ENCODE results near the gene NFIC.

NFIC gene

DNA sequence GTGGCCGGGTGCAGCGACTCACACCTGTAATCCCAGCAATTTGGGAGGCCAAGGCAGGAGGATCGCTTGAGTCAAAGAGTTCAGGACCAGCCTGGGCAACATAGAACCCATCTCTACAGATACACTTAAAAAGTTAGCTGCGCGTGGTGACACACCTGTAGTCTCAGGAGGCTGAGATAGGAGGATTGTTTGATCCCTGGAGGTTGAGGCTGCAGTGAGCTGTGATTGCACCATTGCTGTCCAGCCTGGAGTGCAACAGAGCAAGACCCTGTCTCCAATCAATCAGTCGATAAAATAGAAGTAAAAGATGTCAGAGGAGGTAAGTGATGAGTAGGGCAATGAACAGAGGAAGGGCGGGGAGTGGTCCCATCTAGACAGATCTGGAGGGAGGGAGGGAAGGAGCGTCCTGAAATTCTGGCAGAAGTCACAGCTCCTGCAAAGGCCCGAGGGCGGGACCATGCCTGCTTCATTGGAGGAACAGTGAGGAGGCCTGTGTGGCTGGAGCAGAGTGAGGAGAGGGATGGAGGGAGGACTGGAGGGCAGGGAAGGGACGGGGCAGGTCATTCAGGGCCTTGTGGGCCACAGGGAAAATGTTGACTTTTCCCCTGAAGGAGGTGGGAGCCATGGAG is 104.2 kb downstream of the NFIC start:
- DNase-seq (ENCODE audit: low read depth, low spot score): no peak
- Histone ChIP-seq H3K4me3 (ENCODE audit: insufficient read length, low read depth) (no peak overlapping the region), H3K36me3 (ENCODE audit: insufficient read depth, insufficient read length, low read length) (no peaks in the 10 kb centered on the region), H3K9me3 (ENCODE audit: insufficient read depth, low read length) (peaks cover 13% of the 10 kb centered on the region; the same call in 1 of the 2 replicates), H3K9ac (ENCODE audit: insufficient read length, low read depth) (no peak overlapping the region), H3K27me3 (ENCODE audit: insufficient read depth, insufficient read length) (peaks cover 14% of the 10 kb centered on the region), H3K4me1 (ENCODE audit: insufficient read depth, insufficient read length) (peaks cover 10% of the 10 kb centered on the region)
- no peak for TF ChIP-seq YY1 (IDR thresholded peaks at IDR 0.05; ENCODE audit: insufficient read depth, insufficient read length)
- TF ChIP-seq SUZ12 (IDR thresholded peaks at IDR 0.05; ENCODE audit: extremely low read depth, insufficient read depth, insufficient read length): no peak
- TF ChIP-seq ZNF274 (IDR thresholded peaks at IDR 0.05; ENCODE audit: low read depth, low read length): no peak

DNA sequence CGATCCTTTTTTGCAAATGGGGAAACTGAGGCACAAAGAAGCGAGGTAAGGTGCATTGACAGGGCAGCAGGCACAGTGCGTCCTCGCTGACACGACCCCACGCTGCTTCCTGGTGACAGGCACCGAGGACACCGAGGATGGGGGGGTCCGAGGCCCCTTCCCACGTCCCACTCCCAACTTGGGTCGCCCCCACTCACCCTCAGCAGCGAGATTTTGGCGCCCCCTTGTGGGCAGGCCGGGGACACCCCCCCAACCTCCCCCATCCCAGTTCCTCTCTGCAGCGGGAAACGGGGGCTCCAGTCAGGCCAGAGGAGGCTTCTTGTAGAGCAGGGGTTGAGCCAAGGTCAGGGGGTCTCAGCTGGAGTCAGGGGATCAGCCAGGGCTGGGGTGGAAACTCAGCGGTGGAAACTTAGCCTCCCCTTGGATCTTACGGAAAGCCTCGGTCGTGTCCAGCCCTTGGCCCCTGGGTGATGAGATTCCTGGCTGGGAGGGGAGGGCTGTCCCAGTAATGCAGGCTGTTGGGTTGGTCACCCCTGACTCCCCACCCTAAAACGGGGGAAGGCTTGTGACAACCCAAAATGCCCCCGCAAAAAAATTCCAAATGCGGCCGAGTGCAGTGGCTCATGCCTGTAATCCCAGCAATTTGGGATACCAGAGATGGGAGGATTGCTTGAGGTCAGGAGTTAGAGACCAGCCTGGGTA is 105.7 kb downstream of the NFIC start:
- TF ChIP-seq YY1 (IDR thresholded peaks at IDR 0.05; ENCODE audit: insufficient read depth, insufficient read length) (no peak), SUZ12 (IDR thresholded peaks at IDR 0.05; ENCODE audit: extremely low read depth, insufficient read depth, insufficient read length) (no peak), ZNF274 (IDR thresholded peaks at IDR 0.05; ENCODE audit: low read depth, low read length) (no peak)
- peaks cover 24% of the 10 kb centered on the region for H3K27me3 ChIP-seq (ENCODE audit: insufficient read depth, insufficient read length)
- H3K36me3 ChIP-seq (ENCODE audit: insufficient read depth, insufficient read length, low read length): no peaks in the 10 kb centered on the region
- DNase-seq (ENCODE audit: low read depth, low spot score): no peak
- H3K4me3 ChIP-seq (ENCODE audit: insufficient read length, low read depth): no peak overlapping the region
- peaks cover 9% of the 10 kb centered on the region for H3K4me1 ChIP-seq (ENCODE audit: insufficient read depth, insufficient read length)
- H3K9me3 ChIP-seq (ENCODE audit: insufficient read depth, low read length): peaks cover 12% of the 10 kb centered on the region; the same call in 1 of the 2 replicates
- H3K9ac ChIP-seq (ENCODE audit: insufficient read length, low read depth): peak overlapping the region; percentile 63

DNA sequence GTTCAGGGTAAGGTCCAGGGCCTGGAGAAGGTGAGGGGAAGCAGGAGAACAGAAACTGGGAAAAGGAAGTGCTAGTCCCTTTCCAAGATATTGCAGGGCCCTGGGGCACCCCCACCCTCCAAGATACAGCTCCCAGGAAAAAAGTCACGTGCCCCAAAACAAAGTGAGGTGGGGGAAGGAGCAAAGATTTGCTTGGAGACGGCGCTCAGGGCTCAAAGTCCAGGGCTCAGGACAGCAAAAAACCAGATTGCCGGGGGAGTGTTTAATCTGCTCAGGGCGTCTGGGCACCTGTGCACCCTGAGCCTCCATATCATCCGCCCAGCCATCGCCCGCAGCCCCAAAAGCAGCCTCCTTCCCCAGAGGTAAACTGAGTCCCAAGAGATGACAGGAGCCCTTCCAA is 107.6 kb downstream of the NFIC start:
- H3K4me3 ChIP-seq (ENCODE audit: insufficient read length, low read depth): no peak overlapping the region
- H3K36me3 ChIP-seq (ENCODE audit: insufficient read depth, insufficient read length, low read length): no peaks in the 10 kb centered on the region
- peaks cover 9% of the 10 kb centered on the region for H3K4me1 ChIP-seq (ENCODE audit: insufficient read depth, insufficient read length)
- DNase-seq (ENCODE audit: low read depth, low spot score): no peak
- no peak for TF ChIP-seq SUZ12 (IDR thresholded peaks at IDR 0.05; ENCODE audit: extremely low read depth, insufficient read depth, insufficient read length)
- TF ChIP-seq YY1 (IDR thresholded peaks at IDR 0.05; ENCODE audit: insufficient read depth, insufficient read length): no peak
- H3K9me3 ChIP-seq (ENCODE audit: insufficient read depth, low read length): no peaks in the 10 kb centered on the region
- peaks cover 27% of the 10 kb centered on the region for H3K27me3 ChIP-seq (ENCODE audit: insufficient read depth, insufficient read length)
- H3K9ac ChIP-seq (ENCODE audit: insufficient read length, low read depth): no peak overlapping the region

DNA sequence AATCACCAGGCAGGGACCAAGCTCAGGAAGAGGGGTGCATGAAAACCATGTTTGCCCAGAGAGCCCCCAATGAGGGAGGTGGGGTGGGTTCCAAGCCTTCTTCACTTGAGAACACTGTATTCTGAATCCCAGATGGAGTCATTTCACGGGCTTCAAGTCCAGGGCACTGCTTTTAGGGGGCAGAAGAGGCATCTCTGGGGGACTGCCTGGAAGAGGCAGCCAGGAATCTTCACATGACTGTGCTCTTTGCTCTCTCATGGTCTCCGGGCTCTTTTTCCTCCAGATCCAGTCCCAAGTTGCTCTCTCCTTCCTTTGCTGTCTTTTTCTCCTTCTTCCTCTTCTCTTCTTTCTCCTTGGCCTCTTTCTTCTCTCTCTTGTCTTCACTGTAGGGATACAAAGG is 108.2 kb downstream of the NFIC start:
- Histone ChIP-seq H3K4me3 (ENCODE audit: insufficient read length, low read depth) (no peak overlapping the region), H3K27me3 (ENCODE audit: insufficient read depth, insufficient read length) (peaks cover 27% of the 10 kb centered on the region), H3K36me3 (ENCODE audit: insufficient read depth, insufficient read length, low read length) (no peaks in the 10 kb centered on the region), H3K4me1 (ENCODE audit: insufficient read depth, insufficient read length) (peaks cover 9% of the 10 kb centered on the region), H3K9me3 (ENCODE audit: insufficient read depth, low read length) (no peaks in the 10 kb centered on the region), H3K9ac (ENCODE audit: insufficient read length, low read depth) (no peak overlapping the region)
- TF ChIP-seq YY1 (IDR thresholded peaks at IDR 0.05; ENCODE audit: insufficient read depth, insufficient read length): no peak
- TF ChIP-seq SUZ12 (IDR thresholded peaks at IDR 0.05; ENCODE audit: extremely low read depth, insufficient read depth, insufficient read length): no peak
- TF ChIP-seq ZNF274 (IDR thresholded peaks at IDR 0.05; ENCODE audit: low read depth, low read length): no peak
- no peak for DNase-seq (ENCODE audit: low read depth, low spot score)

DNA sequence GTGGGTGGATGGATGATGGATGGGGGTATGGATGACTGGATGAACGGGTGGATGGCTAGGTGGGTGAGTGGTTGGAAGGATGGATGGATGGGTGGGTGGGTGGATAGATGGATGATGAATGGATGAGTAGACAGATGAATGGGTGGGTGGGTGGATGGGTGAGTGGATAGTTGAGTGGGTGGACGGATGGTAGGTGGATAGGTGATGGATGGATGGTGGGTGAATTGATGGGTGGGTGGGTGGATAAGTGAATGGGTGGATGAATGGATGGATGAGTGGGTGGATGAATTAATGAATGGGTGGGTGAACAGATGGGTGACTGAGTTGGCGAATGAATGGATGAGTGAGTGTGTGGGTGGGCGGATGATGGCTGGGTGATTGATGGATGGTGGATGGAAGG is 109.1 kb downstream of the NFIC start:
- TF ChIP-seq SUZ12 (IDR thresholded peaks at IDR 0.05; ENCODE audit: extremely low read depth, insufficient read depth, insufficient read length): no peak
- no peak for TF ChIP-seq YY1 (IDR thresholded peaks at IDR 0.05; ENCODE audit: insufficient read depth, insufficient read length)
- no peak for TF ChIP-seq ZNF274 (IDR thresholded peaks at IDR 0.05; ENCODE audit: low read depth, low read length)
- H3K4me1 ChIP-seq (ENCODE audit: insufficient read depth, insufficient read length): peaks cover 8% of the 10 kb centered on the region
- no peak for DNase-seq (ENCODE audit: low read depth, low spot score)
- no peak overlapping the region for H3K9ac ChIP-seq (ENCODE audit: insufficient read length, low read depth)
- no peaks in the 10 kb centered on the region for H3K9me3 ChIP-seq (ENCODE audit: insufficient read depth, low read length)
- peaks cover 27% of the 10 kb centered on the region for H3K27me3 ChIP-seq (ENCODE audit: insufficient read depth, insufficient read length)
- H3K36me3 ChIP-seq (ENCODE audit: insufficient read depth, insufficient read length, low read length): no peaks in the 10 kb centered on the region
- no peak overlapping the region for H3K4me3 ChIP-seq (ENCODE audit: insufficient read length, low read depth)

DNA sequence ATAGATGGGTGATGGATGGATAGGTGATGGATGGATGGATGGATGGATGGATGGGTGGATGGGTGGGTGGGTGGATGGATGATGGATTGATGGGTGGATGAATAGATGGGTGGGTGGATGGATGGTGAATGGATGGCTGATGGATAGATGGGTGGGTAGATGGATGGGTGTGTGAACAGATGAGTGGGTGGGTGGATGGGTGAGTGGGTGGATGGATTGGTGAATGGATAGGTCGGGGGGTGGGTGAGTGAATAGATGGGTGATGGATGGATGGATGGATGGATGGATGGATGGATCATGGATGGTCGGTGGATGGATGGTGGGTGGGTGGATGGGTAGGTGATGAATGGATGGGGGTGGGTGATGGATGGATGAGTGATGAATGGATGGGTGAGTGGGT is 110.4 kb downstream of the NFIC start:
- H3K9me3 ChIP-seq (ENCODE audit: insufficient read depth, low read length): no peaks in the 10 kb centered on the region
- no peak overlapping the region for H3K9ac ChIP-seq (ENCODE audit: insufficient read length, low read depth)
- H3K4me1 ChIP-seq (ENCODE audit: insufficient read depth, insufficient read length): peaks cover 13% of the 10 kb centered on the region
- peaks cover 27% of the 10 kb centered on the region for H3K27me3 ChIP-seq (ENCODE audit: insufficient read depth, insufficient read length)
- H3K4me3 ChIP-seq (ENCODE audit: insufficient read length, low read depth): no peak overlapping the region
- TF ChIP-seq ZNF274 (IDR thresholded peaks at IDR 0.05; ENCODE audit: low read depth, low read length): no peak
- H3K36me3 ChIP-seq (ENCODE audit: insufficient read depth, insufficient read length, low read length): no peaks in the 10 kb centered on the region
- DNase-seq (ENCODE audit: low read depth, low spot score): no peak

DNA sequence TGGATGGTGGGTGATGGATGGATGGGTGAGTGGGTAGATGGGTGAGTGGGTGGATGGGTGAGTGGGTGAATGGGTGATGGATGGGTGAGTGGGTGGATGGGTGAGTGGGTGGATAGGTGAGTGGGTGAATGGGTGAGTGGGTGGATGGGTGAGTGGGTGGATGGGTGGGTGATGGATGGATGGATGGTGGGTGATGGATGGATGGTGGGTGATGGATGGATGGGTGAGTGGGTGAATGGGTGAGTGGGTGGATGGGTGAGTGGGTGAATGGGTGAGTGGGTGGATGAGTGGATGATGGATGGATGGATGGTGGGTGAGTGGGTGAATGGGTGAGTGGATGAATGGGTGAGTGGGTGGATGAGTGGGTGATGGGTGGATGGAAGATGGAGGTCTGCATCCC is 111.1 kb downstream of the NFIC start:
- DNase-seq (ENCODE audit: low read depth, low spot score): no peak
- Histone ChIP-seq H3K27me3 (ENCODE audit: insufficient read depth, insufficient read length) (peaks cover 27% of the 10 kb centered on the region), H3K9me3 (ENCODE audit: insufficient read depth, low read length) (no peaks in the 10 kb centered on the region), H3K9ac (ENCODE audit: insufficient read length, low read depth) (no peak overlapping the region), H3K36me3 (ENCODE audit: insufficient read depth, insufficient read length, low read length) (no peaks in the 10 kb centered on the region), H3K4me3 (ENCODE audit: insufficient read length, low read depth) (no peak overlapping the region), H3K4me1 (ENCODE audit: insufficient read depth, insufficient read length) (peaks cover 11% of the 10 kb centered on the region)
- TF ChIP-seq ZNF274 (IDR thresholded peaks at IDR 0.05; ENCODE audit: low read depth, low read length): no peak
- no peak for TF ChIP-seq SUZ12 (IDR thresholded peaks at IDR 0.05; ENCODE audit: extremely low read depth, insufficient read depth, insufficient read length)
